HG03565 (cell line): ENCODE results near the gene MBD4.
A peak's percentile ranks its signal among the peaks of the same experiment; 100 is the strongest.
"Not testable (repeated sequence)": the region's sequence is repeated elsewhere in the genome, so short reads cannot be mapped to it uniquely, and the experiment has no call there.

Source experiments
- ATAC-seq: cut with Tn5 transposase; IDR thresholded peaks from one replicate; pipeline ENCODE4 v1.9.1; 2021; ENCODE audit warnings: mild to moderate bottlenecking, moderate library complexity; ENCODE audit not compliant: unreplicated experiment

Gene MBD4

DNA sequence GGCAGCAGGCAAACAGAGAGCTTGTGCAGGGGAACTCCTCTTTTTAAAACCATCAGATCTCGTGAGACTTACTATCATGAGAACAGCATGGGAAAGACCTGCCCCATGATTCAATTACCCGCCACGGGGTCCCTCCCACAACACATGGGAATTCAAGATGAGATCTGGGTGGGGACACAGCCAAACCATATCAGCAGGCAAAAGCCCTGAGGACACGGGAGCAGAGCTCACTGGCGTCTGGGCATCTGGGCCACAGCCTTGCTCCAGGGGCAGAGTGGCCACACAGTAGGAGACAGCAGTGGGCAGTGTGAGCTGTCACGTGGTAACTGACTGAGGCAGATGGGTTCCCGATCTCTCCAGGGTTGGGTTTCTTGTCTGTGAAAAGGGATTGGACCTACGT is 54.2 kb downstream of the MBD4 start:
- not testable (repeated sequence) for ATAC-seq

DNA sequence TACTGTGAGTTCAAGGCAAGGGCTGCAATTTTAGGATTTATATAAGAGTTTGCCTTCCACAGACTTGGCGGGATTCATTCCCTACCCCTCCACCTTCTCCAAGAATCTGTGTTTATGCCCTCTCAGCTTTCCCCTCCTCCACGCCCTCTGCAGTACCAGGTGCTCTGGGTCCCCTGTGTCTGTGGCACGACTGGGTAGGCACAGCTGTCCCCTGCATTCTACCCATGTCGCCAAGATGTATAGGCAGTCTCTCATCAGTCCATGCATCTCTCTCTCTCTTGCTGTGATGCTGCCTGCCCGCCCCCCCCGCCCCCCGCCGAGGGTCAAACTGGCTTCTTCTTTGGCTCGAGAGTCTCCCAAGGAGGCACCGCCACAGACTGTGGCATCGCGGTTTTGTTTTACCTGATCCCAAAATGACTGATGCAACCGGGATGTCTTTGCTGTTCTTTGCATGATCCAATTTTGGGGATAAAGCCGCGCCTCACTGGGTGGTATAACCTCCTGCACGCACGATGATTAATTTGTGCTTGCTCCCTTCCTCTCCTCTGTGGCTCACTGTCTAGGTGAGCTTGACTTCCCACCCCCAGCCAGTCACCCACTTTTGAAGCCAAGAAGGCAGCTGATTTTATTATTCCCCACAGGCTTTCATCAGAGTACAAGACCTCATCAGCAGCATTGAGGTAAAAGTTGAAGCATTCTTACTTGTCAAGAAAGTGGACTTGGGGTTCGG is 55.0 kb downstream of the MBD4 start:
- ATAC-seq: no peak

DNA sequence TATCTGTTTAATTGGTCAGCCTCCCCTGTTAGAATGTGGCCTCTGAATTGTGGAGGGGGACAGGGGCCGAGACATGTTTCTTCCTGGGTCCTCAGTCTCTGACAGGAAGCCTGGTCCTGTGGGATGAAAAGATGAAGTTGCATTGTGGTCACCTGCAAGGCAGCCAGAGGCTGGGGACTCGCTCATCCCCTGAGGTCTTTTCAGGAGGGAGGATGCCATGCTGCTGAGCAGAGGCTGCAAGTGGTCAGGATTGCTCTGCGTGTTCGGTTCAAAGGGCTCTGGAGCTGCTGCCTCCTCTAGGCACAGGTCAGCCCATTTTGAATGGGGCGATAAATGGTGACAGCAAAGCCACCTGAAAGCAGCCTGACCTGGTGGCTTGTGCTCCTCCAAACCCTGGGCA is 55.6 kb downstream of the MBD4 start:
- ATAC-seq: not testable (repeated sequence)

DNA sequence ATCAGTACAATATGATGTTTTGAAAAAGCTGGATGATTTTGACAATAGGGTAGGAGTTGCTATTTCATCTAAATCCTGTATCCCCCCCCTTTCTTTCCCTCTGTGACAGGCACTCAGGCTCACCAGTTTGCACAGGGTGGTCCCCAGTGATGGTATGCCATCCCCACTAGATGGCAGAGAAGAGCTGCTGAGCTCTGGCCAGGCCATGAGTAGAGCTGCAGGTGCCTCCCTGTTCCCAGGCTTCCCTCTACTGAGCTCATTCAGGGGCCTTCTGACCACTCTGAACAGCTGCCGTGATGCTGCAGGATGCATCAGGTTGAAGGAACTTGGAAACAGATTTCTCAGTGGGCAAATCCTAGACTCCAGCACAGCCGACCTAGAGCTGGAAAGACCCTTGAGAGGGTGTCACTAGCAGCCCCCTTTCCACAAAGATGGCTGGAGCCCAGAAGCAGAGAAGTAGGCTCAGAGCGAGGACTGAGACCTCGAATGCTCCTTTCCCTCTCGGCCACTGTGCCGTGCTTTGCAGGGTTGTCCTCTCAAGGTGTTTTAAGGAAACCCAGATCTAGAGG is 56.4 kb downstream of the MBD4 start:
- ATAC-seq: peak; percentile 68

DNA sequence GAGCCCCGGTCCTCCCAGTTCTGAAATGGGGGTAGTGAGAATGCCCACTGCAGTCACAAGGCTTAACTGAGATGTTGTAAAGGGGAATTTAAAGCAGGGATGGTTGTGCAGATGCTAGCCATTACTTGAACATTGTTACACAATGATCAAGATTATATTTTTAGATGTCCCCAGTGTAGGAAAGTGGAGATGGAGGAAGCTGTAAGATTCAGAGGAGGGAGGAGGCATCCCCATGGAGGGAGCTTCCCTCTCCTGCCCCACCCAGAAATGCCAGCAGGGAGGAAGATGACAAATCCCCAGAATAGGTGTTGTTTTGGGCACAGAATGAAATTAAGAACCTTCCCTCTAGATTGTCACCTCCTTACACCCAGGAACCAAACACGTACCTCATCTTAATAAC is 57.4 kb downstream of the MBD4 start:
- ATAC-seq: no peak
